HG03442 (cell line): ENCODE measurements around the gene NOL4L.
"Not testable (repeated sequence)": the region's sequence is repeated elsewhere in the genome, so short reads cannot be mapped to it uniquely, and the experiment has no call there.

Experiments used
- ATAC-seq: cut with Tn5 transposase; IDR thresholded peaks from one replicate; pipeline ENCODE4 v1.9.1; 2021; ENCODE audit warnings: mild to moderate bottlenecking, moderate library complexity; ENCODE audit not compliant: unreplicated experiment

NOL4L gene

DNA sequence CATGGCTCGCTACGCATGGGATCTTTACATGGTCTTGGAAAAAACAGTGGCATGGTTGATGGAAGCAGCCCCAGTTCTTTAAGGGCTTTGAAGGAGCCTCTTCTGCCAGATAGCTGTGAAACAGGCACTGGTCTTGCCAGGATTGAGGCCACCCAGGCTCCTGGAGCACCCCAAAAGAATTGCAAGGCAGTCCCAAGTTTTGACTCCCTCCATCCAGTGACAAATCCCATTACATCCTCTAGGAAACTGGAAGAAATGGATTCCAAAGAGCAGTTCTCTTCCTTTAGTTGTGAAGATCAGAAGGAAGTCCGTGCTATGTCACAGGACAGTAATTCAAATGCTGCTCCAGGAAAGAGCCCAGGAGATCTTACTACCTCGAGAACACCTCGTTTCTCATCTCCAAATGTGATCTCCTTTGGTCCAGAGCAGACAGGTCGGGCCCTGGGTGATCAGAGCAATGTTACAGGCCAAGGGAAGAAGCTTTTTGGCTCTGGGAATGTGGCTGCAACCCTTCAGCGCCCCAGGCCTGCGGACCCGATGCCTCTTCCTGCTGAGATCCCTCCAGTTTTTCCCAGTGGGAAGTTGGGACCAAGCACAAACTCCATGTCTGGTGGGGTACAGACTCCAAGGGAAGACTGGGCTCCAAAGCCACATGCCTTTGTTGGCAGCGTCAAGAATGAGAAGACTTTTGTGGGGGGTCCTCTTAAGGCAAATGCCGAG is 148.8 kb downstream of the NOL4L start:
- no peak for ATAC-seq

DNA sequence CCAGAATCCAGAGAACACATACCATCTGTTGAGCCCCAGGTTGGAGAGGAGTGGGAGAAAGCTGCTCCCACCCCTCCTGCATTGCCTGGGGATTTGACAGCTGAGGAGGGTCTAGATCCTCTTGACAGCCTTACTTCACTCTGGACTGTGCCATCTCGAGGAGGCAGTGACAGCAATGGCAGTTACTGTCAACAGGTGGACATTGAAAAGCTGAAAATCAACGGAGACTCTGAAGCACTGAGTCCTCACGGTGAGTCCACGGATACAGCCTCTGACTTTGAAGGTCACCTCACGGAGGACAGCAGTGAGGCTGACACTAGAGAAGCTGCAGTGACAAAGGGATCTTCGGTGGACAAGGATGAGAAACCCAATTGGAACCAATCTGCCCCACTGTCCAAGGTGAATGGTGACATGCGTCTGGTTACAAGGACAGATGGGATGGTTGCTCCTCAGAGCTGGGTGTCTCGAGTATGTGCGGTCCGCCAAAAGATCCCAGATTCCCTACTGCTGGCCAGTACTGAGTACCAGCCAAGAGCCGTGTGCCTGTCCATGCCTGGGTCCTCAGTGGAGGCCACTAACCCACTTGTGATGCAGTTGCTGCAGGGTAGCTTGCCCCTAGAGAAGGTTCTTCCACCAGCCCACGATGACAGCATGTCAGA is 149.6 kb downstream of the NOL4L start:
- ATAC-seq: no peak

DNA sequence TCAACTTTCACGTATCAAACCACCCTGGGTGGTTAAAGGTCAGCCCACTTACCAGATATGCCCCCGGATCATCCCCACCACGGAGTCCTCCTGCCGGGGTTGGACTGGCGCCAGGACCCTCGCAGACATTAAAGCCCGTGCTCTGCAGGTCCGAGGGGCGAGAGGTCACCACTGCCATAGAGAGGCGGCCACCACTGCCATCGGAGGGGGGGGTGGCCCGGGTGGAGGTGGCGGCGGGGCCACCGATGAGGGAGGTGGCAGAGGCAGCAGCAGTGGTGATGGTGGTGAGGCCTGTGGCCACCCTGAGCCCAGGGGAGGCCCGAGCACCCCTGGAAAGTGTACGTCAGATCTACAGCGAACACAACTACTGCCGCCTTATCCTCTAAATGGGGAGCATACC is 150.7 kb downstream of the NOL4L start:
- no peak for ATAC-seq

DNA sequence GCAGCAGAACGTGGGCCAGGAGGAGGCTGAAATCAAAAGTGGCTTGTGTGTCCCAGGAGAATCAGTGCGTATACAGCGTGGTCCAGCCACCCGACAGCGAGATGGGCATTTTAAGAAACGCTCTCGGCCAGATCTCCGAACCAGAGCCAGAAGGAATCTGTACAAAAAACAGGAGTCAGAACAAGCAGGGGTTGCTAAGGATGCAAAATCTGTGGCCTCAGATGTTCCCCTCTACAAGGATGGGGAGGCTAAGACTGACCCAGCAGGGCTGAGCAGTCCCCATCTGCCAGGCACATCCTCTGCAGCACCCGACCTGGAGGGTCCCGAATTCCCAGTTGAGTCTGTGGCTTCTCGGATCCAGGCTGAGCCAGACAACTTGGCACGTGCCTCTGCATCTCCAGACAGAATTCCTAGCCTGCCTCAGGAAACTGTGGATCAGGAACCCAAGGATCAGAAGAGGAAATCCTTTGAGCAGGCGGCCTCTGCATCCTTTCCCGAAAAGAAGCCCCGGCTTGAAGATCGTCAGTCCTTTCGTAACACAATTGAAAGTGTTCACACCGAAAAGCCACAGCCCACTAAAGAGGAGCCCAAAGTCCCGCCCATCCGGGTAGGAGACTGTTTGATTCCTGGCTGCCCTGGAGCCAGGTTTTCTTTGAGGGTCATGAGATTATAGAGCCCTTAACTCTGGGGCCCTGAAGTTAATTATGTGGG is 151.7 kb downstream of the NOL4L start:
- no peak for ATAC-seq

DNA sequence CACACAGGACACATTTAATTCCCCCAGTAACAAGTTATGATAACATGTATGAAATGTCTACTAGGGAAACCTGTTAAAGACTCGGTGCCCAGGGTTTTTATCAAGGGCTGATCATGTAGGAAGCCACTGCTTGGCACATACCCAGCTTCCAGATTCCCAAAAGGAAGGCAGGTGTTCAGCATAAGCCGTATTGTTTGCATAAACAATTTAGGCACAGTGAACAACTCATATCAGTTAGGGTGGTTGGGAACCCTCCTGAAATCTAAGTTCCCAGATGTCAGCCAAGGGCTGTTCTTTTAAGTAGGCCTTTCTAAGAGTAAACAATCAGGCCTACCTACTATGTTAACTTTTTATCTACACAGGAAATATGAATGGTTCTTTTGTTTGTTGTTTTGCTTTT is 152.9 kb downstream of the NOL4L start:
- ATAC-seq: no peak

DNA sequence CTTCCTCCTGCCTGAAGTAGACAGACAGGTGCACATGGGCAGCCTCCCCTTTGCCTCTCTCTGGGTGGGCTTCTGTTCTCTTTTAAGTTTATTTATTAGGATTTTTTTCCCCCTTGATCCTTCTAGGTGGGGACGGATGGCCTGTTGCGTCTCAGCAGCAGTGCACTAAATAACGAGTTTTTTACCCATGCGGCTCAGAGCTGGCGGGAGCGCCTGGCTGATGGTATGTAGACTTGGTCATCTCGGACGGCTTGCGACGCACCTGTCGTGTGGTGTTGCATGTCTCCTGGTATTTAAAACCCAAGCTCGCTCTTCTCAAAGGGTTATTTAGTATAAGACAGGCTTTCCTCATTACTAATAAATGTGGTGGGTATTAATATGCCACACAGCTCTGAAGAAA is 153.7 kb downstream of the NOL4L start:
- ATAC-seq: no peak

DNA sequence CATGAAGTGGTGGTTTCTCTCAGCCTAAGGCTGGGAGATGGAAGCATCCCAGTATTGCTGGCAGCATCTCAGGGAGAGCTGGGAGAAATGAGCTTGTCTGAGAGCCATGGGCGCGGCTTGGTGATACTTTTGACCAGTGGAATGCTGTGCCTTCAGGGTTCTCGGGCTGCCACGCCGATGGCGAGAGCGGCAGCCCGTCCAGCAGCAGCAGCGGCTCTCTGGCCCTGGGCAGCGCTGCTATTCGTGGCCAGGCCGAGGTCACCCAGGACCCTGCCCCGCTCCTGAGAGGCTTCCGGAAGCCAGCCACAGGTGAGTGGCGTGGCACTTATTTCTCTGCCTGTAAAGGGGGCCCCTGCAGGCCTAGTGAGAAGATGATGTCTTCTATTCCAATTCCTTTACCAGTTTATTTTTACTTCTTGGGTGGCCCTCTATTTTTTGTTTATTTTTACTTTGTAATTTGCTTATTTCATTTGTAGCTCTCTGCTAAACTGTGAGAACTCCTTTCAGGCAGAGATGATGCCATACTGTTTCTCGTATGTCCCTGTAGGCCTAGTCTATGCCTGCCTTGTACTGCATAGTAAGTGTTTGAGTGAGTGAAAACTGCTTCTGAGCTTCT is 155.3 kb downstream of the NOL4L start:
- ATAC-seq: no peak

DNA sequence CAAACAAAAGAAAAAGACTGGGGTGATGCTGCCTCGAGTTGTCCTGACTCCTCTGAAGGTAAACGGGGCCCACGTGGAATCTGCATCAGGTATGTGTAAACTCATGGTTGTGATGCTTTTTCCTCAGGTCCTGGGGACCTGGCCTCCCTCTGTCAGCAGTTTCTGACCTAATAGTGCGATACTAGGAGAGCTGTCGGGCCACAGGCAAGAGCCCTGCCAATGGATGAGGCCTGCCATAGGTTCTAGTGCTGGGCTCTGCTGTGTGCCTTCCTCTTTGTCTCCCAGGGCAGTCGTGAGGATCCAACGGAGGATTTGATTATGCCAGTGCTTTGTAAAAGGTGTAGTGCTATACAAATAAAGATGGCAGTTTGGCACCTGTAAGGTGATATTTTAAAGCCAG is 155.8 kb downstream of the NOL4L start:
- ATAC-seq: no peak

DNA sequence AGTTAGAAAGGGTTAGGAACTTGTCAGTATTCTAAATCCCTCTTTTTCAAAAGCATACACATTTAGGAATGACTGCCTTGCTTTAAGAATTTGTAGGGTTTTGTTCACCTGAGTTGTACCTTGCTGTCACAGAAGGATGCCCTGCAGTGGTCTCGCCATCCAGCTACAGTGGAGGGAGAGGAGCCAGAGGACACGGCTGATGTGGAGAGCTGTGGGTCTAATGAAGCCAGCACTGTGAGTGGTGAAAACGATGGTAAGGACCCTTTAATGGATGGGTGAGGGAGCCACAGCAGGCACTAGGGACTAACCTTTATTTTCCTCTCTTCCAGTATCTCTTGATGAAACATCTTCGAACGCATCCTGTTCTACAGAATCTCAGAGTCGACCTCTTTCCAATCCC is 157.1 kb downstream of the NOL4L start:
- no peak for ATAC-seq

DNA sequence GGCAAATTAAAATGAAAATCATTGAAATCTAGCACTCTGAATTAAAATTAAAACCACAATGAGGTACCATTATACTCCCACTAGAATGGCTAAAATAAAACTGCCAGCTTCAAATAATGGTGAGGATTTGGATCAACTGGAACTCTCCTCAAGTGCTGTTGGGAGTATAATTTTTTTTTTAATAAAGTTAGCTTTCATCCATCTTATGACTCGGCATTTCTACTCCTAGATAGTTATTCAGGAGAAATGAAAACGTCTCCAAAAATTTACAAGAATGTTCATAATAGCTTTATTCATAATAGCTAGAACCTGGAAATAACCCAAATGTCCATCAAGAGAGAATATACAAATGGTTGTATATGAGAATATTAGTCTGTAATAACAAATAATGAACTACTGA is 163.8 kb downstream of the NOL4L start:
- no peak for ATAC-seq

DNA sequence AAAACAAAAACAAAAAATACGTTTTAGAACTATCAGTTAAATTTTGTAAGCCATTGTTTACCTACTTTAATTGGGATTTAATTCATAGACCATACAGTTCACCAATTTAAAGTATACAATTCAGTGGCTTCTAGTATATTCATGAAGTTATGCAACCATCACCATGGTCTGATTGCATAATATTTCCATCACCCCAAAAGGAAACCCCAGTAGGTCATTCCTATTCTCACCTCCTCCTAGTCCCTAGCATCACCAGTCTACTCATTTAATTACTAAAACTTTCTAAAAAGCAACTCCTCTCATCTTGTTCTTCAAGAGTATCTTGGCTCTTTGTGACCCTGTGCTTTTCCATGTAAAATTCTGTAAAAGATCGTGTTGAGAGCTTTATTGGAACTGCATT is 166.8 kb downstream of the NOL4L start:
- no peak for ATAC-seq

DNA sequence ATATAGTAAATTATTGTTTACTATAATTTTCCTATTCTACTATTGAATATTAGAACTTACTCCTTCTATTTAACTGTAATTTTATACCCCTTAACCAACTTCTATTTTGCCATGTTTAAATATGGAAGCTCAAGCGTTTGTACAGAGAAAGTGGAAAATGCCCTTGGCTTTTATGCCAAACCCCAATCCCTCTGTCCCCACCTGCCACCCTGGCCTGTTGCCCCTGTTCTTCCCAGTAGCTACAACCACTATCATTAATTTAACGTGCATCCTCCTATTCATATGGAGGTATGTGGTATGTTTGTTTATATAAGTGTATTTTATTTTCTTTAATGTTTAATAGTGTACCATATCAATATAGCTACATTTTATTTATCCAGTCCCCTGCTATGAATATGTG is 168.9 kb downstream of the NOL4L start:
- ATAC-seq: no peak

DNA sequence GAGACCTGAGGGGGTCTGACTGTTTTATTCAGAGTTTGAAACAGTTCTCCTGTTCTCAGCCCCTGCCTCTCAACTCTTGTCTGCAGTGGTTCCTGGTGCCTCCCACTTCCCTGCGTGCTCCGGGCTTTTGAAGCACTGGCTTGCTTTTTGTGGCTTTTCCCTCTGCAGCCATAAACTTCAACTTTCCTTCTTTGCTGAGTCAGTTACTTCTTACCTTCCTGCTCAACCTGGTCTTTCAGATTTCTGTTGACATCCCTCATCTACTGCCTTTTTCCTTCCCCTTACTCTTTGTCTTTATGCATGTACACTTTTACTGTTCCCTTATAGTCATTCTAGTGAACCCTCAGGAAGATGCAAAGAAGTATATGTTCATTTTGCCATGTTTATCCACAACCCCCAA is 169.6 kb downstream of the NOL4L start:
- no peak for ATAC-seq

DNA sequence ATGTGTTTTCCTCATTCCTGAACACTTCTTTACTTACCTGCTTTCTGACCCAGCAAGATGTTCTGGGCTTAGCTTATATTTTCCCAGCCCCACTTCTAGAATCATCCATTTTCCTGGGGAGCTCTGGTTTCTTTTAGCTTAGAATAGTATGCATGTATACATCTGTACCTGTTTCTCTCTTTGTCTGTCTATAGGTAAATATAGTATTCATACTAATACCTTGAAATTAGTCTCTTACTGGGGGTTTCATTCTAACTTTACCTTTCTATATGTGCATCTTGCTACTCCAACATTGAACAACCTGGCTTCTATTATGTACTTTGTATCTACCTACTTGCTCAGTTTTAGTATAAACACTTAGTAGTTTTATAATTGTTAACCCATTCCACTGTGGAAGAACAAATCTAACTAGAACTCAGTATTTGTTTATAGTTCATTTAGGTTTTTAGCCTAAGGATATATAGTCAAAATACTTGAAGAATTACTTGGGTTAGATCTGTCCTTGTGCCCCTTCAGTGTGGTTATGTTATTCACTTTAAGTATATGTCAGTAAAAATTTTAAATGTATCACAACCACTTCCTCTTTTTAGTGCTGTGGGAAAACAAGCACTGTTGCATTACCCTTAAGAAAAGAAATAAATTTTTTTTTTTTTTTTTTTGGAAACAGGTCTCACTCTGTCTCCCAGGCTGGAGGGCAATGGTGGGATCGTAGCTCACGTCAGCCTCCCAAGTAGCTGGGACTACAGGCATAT is 173.0 kb downstream of the NOL4L start:
- ATAC-seq: no peak

DNA sequence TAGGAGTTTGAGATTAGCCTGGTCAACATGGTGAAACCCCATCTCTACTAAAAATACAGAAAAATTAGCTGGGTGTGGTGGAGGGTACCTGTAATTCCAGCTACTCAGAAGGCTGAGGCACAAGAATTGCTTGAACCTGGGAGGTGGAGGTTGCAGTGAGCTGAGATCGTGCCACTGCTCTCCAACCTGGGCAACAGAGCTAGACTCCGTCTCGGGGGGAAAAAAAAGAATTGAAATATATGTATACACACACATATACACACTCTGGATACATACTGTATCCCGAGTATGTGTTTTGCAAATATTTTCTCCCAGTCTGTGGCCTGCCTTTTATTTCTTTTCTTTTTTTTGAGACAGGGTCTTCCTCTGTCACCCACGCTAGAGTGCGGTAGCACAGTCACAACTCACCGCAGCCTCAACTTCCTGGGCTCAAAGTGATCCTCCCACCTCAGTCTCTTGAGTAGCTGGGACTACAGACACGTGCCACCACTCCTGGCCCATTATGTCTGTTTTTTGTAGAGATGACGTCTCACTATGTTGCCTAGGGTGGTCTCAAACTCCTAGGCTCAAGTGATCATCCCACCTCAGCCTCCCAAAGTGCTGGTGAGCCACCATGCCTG is 177.9 kb downstream of the NOL4L start:
- not testable (repeated sequence) for ATAC-seq

DNA sequence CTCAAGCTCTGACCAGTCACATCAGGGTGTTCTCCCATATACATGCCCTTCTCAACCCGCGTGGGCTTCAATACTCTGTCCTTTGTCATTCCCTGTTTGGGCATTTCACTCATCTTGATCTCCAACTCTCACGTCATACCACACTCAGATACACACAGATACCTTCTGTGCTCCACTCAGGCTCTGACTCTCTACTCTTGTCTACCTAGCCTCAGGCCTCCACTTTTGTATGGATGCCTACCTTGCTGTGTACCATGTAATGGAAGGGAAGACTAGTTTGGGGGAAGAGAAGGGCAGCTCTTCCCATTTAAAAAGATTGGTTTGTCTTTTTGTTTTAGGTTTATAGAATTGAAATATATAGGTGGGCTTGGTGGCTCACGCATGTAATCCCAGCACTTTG is 178.4 kb downstream of the NOL4L start:
- ATAC-seq: no peak

DNA sequence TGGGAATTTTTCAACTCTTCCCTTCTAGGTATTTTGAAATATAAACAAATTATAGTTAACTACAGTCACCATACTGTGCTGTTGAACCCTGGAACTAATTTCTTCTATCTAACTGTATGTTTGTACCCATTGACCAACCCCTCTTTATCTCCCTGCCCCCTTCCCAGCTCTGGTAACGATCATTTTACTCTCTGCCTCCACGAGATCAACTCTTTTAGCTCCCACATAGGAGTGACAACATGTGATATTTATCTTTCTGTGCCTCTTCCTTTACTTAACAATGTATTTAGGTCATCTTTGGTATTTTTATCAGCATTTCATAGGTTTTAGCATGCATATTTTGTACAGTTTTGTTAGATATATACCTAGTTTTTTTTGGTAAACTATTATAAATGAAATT is 181.1 kb downstream of the NOL4L start:
- no peak for ATAC-seq

DNA sequence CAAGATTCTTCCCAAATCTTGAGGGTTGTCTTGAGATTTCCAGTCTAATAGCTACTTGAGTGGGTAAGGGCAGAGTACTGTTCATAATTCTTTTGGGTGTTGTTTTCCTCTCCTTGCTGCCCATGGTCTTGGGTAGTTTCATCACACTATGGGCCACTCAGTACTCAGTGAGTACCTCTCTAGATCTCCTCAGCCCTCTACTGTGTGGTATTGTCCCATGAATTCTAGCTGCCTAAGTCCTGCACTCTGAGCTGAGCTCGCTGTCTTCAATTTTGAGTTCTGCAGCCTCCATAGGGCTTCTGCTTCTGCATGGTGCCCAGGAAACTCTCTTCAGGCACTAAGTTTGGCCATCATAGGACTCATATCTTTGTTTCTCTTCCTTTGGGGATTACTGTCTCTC is 184.7 kb downstream of the NOL4L start:
- no peak for ATAC-seq

DNA sequence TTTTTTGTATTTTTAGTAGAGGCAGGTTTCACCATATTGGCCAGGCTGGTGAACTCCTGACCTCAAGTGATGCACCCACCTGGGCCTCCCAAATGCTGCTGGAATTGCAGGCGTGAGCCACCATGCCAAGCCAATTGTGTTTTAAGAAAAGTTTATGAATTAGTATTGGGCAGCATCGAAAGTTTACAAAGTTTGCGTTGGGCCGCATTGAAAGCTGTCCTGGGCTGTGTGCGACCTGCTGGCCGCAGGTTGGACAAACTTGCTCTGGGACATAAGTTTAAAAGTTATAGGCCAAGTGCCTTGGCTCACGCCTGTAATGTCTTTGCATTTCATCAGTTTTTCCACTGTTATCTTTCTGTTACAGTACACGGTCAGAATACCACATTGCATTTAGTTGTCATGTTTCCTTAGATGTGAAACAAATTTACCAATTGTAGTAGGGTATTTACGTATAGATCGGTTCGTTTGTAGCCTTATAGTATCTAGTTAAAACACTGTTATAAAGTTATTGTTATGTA is 187.5 kb downstream of the NOL4L start:
- no peak for ATAC-seq

DNA sequence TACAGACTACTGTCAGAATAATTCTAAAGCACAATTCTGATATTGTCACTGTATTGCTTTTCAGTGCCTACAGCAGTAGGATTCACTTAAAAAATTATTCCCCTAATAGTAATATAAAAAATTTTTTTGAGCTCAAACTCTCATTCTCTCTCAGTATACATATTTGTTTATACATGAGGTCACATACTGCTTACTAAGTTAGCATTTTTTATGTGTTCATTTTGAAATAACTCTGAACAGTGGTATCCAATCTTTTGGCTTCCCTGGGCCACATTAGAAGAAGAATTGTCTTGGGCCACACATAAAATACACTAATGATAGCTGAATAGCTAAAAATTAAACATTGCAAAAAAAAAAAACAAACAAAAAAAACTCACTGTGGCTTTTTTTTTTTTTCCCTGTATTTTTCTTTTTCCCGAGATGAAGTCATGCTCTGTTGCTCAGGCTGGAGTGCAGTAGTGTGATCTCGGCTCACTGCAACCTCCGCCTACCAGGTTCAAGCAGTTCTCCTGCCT is 188.4 kb downstream of the NOL4L start:
- ATAC-seq: no peak
